ENCODE data around the gene OR13D1.
"Not testable (repeated sequence)": the region's sequence is repeated elsewhere in the genome, so short reads cannot be mapped to it uniquely, and the experiment has no call there.

The OR13D1 gene, protein sequence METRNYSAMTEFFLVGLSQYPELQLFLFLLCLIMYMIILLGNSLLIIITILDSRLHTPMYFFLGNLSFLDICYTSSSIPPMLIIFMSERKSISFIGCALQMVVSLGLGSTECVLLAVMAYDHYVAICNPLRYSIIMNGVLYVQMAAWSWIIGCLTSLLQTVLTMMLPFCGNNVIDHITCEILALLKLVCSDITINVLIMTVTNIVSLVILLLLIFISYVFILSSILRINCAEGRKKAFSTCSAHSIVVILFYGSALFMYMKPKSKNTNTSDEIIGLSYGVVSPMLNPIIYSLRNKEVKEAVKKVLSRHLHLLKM

DNA sequence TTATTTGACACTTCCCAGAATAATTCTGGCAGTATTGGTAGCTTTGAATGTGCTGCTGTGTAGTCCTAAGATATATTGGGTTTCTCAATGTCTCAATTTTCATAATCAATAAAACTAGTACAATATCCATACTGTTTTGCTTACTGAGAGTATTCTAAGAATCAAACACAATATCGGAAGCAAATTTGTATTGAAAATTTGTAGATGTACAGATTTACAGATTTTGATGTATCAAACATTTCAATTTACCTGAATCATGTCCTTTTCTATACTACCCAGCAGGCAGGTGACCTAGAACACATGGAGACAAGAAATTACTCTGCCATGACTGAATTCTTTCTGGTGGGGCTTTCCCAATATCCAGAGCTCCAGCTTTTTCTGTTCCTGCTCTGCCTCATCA, at the start of gene OR13D1:
Gene OR13D1 (plus strand): TSS at position 301 of the 400 bp plus-strand sequence. CDS start 0 bp downstream, at position 301.
- DNase-seq (ENCODE audit: low read depth in 4 of 4, low spot score in 1 of 4), result no peak

DNA sequence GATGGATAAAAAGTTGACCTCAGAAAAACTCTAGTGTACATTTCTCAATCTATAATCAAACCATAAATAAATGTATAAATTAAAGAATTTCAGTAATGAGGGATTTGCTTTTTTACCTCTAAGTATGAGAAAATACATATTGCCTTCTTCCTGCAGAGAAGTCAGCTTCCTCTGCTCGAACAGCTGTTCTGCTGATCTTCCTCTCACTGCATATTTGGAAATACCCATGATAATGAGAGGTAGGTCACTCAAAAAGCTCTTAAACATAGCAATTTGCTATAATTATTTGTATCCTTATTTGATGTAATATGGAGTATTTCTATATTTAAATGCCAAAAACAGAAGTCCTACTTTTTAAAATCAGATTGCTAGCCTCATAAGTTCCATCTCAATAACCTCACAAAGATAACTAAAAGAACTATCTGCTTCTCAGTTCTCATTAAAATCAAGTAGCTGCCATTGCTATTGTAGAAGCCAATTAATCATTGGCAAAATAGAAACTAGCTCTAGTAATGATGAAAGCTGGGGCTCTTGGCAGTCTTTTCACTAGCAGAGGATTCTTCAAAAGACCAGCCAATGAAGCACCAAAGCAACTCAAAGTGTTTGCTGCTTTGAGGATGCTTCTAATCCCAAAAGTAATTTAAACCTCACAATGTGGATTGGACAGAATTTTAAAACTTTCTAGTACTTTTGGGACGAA, 35.7 kb upstream of the OR13D1 start:
- no peak for DNase-seq (ENCODE audit: low read depth in 4 of 4, low spot score in 1 of 4)

DNA sequence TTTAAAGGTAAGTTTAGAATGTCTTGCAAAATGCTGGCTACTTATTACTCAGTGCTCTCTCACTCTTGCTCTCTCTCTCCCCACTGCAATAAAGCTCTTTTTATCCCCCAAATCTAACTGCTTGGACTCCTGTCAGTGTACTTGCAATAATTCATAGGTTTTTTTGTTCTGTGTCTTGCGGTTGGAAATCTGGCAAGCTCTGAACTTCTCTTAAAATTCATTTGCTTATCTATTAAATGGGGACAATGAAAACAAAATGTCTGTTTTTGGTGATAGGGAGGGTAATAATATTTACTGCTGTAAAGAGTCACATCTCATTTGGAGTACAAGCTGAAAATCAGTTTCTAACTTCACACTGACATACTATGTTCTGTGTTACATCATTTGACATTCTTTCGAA, 18.7 kb upstream of the OR13D1 start:
- no peak for DNase-seq (ENCODE audit: low read depth in 4 of 4, low spot score in 1 of 4)

DNA sequence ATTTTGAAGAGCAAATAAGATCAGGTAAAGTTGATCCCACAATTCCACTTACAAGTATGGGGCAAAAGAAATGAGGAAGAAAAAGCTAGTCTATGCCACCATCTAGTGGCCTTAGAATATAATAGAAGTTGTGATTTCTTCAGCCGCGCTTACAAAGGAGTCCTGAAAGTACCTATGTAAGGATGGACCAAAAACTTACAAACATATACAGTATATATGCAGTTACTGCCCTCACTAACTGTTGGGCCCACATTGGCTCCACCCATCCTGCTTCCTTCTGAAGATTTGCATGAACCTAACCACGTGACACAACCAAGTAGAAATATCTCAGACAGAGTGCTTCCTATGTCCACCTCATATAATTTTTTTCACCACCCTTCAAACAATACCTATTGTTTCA, 11.7 kb upstream of the OR13D1 start:
- no peak for DNase-seq (ENCODE audit: low read depth in 4 of 4, low spot score in 1 of 4)

DNA sequence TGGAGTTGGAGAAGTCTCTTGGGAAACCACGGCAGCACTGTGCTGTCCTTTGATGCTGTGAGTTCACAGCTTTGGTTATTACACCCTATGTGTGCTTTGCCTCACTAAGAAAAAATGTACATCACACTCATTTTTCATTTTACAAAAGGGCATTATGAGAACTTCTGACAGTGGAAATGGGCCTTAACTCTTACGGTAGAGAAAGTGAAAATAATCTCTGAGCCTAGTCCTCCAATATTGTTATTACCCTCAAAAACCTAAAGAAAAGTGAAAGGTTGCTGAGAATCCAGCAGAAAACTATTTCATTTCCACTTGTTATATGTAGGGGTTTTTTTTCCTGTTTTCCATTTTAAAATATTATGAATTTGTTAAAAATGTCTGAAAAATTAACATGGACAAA, 8.2 kb upstream of the OR13D1 start:
- no peak for DNase-seq (ENCODE audit: low read depth in 4 of 4, low spot score in 1 of 4)

DNA sequence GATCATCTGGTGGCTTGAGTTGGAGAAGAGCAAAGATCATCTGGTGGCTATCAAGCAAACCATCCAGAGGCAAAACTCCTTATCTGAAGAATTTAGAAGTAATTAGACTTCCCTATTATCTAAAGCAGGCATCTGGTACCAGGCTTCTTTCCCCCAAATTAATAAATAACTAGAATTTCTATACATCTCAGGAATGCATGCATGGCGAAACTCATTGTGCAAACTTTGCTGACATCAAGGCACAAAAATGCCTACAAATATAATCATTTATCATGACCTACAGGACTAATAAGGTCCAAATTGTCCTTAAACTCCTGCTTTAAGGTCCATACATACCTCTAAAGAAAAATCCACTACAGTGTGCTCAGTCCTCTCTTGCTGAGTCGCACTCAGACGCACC, 6.0 kb downstream of the OR13D1 start:
- DNase-seq (ENCODE audit: low read depth in 4 of 4, low spot score in 1 of 4), result no peak

DNA sequence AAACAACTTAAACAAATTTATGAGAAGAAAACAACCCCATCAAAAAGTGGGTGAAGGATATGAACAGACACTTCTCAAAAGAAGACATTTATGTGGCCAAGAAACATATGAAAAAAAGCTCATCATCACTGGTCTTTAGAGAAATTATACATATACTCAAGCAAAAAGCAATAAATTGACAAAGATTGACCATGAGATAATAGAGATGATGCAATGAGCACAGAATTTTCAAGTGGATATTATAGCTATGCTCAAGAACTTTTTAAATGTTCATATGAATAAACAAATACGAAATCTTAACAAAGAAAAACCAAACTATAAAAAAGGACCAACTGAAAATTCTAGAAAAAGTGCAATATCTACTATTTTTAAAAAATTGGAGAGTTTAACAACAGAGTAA, 14.4 kb downstream of the OR13D1 start:
- not testable (repeated sequence) for DNase-seq (ENCODE audit: low read depth in 4 of 4, low spot score in 1 of 4)

DNA sequence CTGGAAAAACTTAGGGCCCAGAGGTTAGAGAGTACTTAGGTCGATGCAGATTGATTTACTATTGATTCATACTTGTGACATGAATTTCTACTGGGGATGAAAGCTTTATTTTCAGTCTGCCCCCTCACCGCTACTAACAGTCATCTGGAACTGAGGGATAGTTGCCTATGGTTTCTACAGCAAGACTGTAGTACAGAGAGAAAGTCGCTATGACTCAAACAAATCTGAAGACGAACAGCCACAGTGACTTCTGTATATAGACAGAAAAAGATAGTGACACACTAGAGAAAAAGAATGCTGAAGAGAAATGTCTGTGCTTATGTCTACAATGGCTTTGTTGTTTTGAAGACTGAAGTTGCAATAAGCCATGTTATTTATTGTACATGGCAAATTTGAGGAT, 17.3 kb downstream of the OR13D1 start:
- DNase-seq (ENCODE audit: low read depth in 4 of 4, low spot score in 1 of 4), result no peak

DNA sequence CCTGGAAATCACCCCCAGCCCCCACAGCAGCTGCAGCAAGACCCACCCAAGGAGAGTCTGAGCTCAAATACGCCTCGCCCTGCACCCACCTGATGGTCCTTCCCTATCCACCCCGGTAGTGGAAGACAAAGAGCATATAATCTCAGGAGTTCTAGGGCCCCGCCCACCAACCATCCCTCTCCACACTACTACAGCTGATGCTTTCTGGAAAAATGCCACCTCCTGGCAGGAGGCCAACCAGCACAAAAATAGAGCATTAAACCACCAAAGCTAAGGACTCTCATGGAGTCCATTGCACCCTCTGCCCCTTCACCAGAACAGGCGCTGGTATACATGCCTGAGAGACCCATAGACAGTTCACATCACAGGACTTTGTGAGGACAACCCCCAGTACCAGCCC, 30.7 kb downstream of the OR13D1 start:
- DNase-seq (ENCODE audit: low read depth in 4 of 4, low spot score in 1 of 4), result no peak

DNA sequence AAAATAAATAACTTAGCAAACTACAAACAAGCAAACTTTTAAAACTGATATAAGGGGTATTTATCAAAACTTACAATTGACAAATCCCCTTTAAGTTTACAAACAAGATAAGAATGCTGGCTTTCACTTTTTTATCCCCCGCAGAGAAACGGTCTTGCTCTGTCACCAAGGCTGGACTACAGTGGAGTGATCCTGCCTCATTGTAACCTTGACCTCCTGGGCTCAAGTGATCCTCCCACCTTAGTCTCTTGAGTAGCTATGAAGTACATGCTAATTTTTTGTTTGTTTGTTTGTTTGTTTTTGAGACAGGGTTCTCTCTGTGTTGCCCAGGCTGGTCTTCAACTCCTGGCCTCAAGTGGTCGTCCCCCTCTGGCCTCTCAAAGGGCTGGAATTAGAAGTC, 44.1 kb downstream of the OR13D1 start:
- no peak for DNase-seq (ENCODE audit: low read depth in 4 of 4, low spot score in 1 of 4)

DNA sequence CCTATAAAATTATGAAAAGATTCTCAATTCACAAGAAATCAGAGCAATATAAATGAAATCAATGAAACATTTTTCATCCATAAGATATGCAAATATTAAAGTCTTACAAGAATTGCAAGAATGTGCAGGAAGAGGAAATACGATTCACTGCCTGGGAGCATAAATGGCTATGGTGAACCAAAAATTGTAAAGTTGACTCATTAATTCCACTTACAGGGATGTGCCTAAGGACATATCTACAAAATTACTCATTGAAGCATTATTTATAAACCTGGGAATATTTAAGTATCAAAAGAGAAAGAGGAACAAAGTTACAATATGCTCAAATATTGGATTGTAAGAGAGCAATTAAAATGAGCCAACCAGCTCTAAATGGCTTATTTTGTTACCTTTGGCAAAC, 46.3 kb downstream of the OR13D1 start:
- no peak for DNase-seq (ENCODE audit: low read depth in 4 of 4, low spot score in 1 of 4)

DNA sequence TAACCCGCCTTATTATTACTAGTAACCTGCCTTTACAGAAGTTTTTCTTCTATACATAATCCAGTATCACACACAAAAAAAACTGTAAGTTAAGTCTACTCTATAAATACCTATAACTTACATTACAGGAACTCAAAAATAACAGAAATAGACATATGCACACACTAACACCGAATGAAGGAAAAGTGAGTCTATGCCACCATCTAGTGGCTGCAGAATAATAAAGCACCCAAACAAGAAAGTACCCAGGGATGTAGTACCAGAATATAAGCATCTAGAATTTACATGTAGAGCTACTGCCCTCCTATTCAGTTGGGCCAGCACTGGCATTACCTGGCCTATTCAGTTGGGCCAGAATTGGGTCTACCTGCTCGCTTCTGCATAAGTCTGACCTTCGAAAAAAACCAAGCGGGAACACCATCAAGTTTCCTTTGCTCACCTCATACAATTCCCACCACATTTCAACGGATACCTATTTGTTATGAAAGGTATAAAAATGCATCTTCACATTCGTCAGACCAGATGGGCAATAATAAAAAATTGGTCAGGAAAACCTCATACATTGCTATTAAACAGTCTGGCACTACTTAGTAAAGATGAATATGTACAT, 49.2 kb downstream of the OR13D1 start:
- DNase-seq (ENCODE audit: low read depth in 4 of 4, low spot score in 1 of 4), result no peak

Measured in stimulated activated CD4-positive, alpha-beta T cell treated with anti-CD3 and anti-CD28 coated beads, Interleukin-1b, Interleukin-23, amount 100 ng/mL, for 24 hours (primary cell).